ENCODE measurements around the gene IAPP. TPM values are rescaled to one million over a fixed set of nuclear protein-coding genes. Genes with fewer than 3 reads are reported as not detected.

The IAPP gene
- total RNA-seq, 4 donors from 2014 or later: not detected

GRCh38 chr12:21340403-21340802, 32.3 kb upstream of the IAPP start:
- 80 to 88% methylated on average over 6 of the region's 6 CpGs for WGBS, 2 donors
- H3K9me3 ChIP-seq: no peaks in the 10 kb centered on the region
- intact Hi-C loops (cut with DNase I): no loop called here
- no peaks in the 10 kb centered on the region for H3K4me1 ChIP-seq
- no peak for DNase-seq
- H3K27me3 ChIP-seq: no peaks in the 10 kb centered on the region
- H3K36me3 ChIP-seq: no peaks in the 10 kb centered on the region
- TF ChIP-seq POLR2A (IDR thresholded peaks at IDR 0.05): no peak
- no peak for TF ChIP-seq CTCF (IDR thresholded peaks at IDR 0.05)
- H3K4me3 ChIP-seq (replicated peaks in 1 of 3): no peak overlapping the region
- H3K27ac ChIP-seq: no peak overlapping the region

GRCh38 chr12:21341769-21342168, 30.9 kb upstream of the IAPP start:
- WGBS, 2 donors: 78 to 84% methylated on average over 4 of the region's 4 CpGs
- H3K36me3 ChIP-seq: no peaks in the 10 kb centered on the region
- intact Hi-C loops (cut with DNase I): no loop called here
- H3K27me3 ChIP-seq: no peaks in the 10 kb centered on the region
- TF ChIP-seq CTCF (IDR thresholded peaks at IDR 0.05) (no peak), POLR2A (IDR thresholded peaks at IDR 0.05) (no peak)
- H3K27ac ChIP-seq: no peak overlapping the region
- no peaks in the 10 kb centered on the region for H3K9me3 ChIP-seq
- no peak for DNase-seq
- no peak overlapping the region for H3K4me3 ChIP-seq (replicated peaks in 1 of 3)
- H3K4me1 ChIP-seq: no peaks in the 10 kb centered on the region

GRCh38 chr12:21343636-21344035, 29.1 kb upstream of the IAPP start:
- Histone ChIP-seq H3K4me3 (replicated peaks in 1 of 3) (no peak overlapping the region), H3K4me1 (no peaks in the 10 kb centered on the region), H3K9me3 (no peaks in the 10 kb centered on the region), H3K27ac (no peak overlapping the region), H3K27me3 (no peaks in the 10 kb centered on the region), H3K36me3 (no peaks in the 10 kb centered on the region)
- intact Hi-C loops (cut with DNase I): no loop called here
- DNase-seq: no peak
- TF ChIP-seq POLR2A (IDR thresholded peaks at IDR 0.05) (no peak), CTCF (IDR thresholded peaks at IDR 0.05) (no peak)

- intact Hi-C loops (cut with DNase I): no loop called here
- Histone ChIP-seq H3K4me1 (no peaks in the 10 kb centered on the region), H3K27me3 (no peaks in the 10 kb centered on the region), H3K9me3 (no peaks in the 10 kb centered on the region), H3K36me3 (no peaks in the 10 kb centered on the region), H3K27ac (no peak overlapping the region), H3K4me3 (replicated peaks in 1 of 3) (no peak overlapping the region)
- no peak for TF ChIP-seq CTCF (IDR thresholded peaks at IDR 0.05)
- no peak for TF ChIP-seq POLR2A (IDR thresholded peaks at IDR 0.05)
- no peak for DNase-seq
- 51 to 67% methylated on average over 1 of the region's 1 CpG for WGBS, 2 donors
Measured at GRCh38 chr12:21346542-21347205, 26.0 kb upstream of the IAPP start.

GRCh38 chr12:21350975-21351374, 21.7 kb upstream of the IAPP start:
- Histone ChIP-seq H3K9me3 (no peaks in the 10 kb centered on the region), H3K27ac (no peak overlapping the region), H3K4me1 (no peaks in the 10 kb centered on the region), H3K27me3 (no peaks in the 10 kb centered on the region), H3K36me3 (no peaks in the 10 kb centered on the region), H3K4me3 (replicated peaks in 1 of 3) (no peak overlapping the region)
- intact Hi-C loops (cut with DNase I): no loop called here
- no peak for DNase-seq
- 57 to 62% methylated on average over 1 of the region's 1 CpG for WGBS, 2 donors
- TF ChIP-seq CTCF (IDR thresholded peaks at IDR 0.05) (no peak), POLR2A (IDR thresholded peaks at IDR 0.05) (no peak)
